Fibroblast of pulmonary artery (primary cell): ENCODE measurements around the gene PEX19.

Experiments used
- DNase-seq: peaks from one replicate; pipeline ENCODE4 v3.0.0-alpha.2; 2010; ENCODE audit warnings: low read depth
- H3K4me3 ChIP-seq: replicated peaks from 2 replicates; pipeline ENCODE4 v1.5.1; 2011; ENCODE audit warnings: low read depth, mild to moderate bottlenecking, control low read depth, low read length, moderate library complexity
- CTCF ChIP-seq: IDR thresholded peaks from 2 replicates; pipeline ENCODE4 v1.5.1; 2011; ENCODE audit warnings: mild to moderate bottlenecking, control low read depth, low read length, inconsistent platforms; ENCODE audit errors: missing control alignments

Gene PEX19

GRCh38 chr1:160227034-160227433, 57.9 kb downstream of the PEX19 start:
- DNase-seq, result no peak
- H3K4me3 ChIP-seq, result no peak overlapping the region
- no peak for TF ChIP-seq CTCF
